Measurements from ENCODE around the gene GATB.

GRCh38 chr4:151673908-151674520 lies 86.8 kb downstream of the GATB start:
- no peak for TF ChIP-seq CTCF (IDR thresholded peaks at IDR 0.05; ENCODE audit: low read depth, low read length)
- no peak for TF ChIP-seq EZH2phosphoT487 (IDR thresholded peaks at IDR 0.05; ENCODE audit: low read depth)
